DND-41 (cell line): ENCODE data around the gene TPO.

Experiments
- EZH2 ChIP-seq: IDR thresholded peaks from 3 replicates; pipeline ENCODE4 v1.6.1; 2012; ENCODE audit warnings: borderline replicate concordance, low read depth, mild to moderate bottlenecking, moderate library complexity, low read length, inconsistent platforms; ENCODE audit not compliant: severe bottlenecking
- TF ChIP-seq, protein P1 (sequence below): IDR thresholded peaks from 2 replicates; pipeline ENCODE4 v1.5.1; 2012; ENCODE audit warnings: borderline replicate concordance, low read length, moderate library complexity, mild to moderate bottlenecking; ENCODE audit not compliant: poor library complexity, severe bottlenecking; ENCODE audit errors: extremely low read depth

DNA sequence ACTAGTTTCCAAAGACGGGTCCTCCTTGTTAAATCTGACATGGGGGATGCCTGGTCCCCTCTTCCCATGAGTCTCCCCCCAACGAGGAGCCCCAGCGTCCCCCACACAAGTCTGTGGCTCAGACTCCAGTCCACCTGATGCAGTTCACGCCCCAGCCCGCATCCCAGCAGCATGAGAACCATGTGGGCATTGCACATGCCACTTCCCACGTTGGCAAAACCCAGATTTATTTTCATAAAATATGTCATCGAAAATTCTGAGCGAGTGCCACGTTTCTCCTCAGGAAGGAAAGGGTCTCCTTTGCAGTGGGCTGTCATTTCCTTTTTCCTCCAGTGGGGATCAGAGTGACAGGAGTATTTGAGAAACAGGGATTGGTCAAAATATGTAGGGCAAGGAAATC is 45.7 kb upstream of the TPO start:
- TF ChIP-seq, protein P1, sequence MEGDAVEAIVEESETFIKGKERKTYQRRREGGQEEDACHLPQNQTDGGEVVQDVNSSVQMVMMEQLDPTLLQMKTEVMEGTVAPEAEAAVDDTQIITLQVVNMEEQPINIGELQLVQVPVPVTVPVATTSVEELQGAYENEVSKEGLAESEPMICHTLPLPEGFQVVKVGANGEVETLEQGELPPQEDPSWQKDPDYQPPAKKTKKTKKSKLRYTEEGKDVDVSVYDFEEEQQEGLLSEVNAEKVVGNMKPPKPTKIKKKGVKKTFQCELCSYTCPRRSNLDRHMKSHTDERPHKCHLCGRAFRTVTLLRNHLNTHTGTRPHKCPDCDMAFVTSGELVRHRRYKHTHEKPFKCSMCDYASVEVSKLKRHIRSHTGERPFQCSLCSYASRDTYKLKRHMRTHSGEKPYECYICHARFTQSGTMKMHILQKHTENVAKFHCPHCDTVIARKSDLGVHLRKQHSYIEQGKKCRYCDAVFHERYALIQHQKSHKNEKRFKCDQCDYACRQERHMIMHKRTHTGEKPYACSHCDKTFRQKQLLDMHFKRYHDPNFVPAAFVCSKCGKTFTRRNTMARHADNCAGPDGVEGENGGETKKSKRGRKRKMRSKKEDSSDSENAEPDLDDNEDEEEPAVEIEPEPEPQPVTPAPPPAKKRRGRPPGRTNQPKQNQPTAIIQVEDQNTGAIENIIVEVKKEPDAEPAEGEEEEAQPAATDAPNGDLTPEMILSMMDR = no peak
- no peak for TF ChIP-seq EZH2
